A673 (cell line): ENCODE results near the gene TOPAZ1.

ENCODE experiments used
- CTCF ChIP-seq: fragments of 300-800, 200-600 bp; sonication (generic); conservative IDR thresholded peaks from 2 replicates; pipeline ENCODE4 v1.5.1; 2017; ENCODE audit warnings: low read depth, mild to moderate bottlenecking, antibody characterized with exemption, low read length, moderate library complexity, mixed read lengths
- EZH2 ChIP-seq: fragments of 200-600 bp; sonication (generic); IDR thresholded peaks from 2 replicates; pipeline ENCODE4 v1.6.1; 2017; ENCODE audit warnings: borderline replicate concordance, low read depth, mild to moderate bottlenecking, mixed read lengths, antibody characterized with exemption, low read length; ENCODE audit not compliant: poor library complexity, severe bottlenecking

- TF ChIP-seq CTCF (no peak), EZH2 (no peak)
Observed at GRCh38 chr3:44292276-44292675, 50.6 kb downstream of the TOPAZ1 start.
